HUES48 (cell line): Measurements from ENCODE around the gene MYO7B.
"Not testable (repeated sequence)": the region's sequence is repeated elsewhere in the genome, so short reads cannot be mapped to it uniquely, and the experiment has no call there.

Source experiments
- H3K27ac ChIP-seq: one replicate; pipeline ENCODE4 v1.7.0; 2013; ENCODE audit warnings: low read depth, low read length, inconsistent platforms
- H3K27me3 ChIP-seq: 2 replicates; pipeline ENCODE4 v1.6.1; 2013; ENCODE audit warnings: mild to moderate bottlenecking, low read length; ENCODE audit not compliant: control insufficient read depth, insufficient read depth
- H3K36me3 ChIP-seq: 2 replicates; pipeline ENCODE4 v1.6.1; 2013; ENCODE audit warnings: low read length; ENCODE audit not compliant: control insufficient read depth, insufficient read depth
- H3K4me1 ChIP-seq: 2 replicates; pipeline ENCODE4 v1.6.1; 2013; ENCODE audit warnings: mild to moderate bottlenecking, low read length; ENCODE audit not compliant: control insufficient read depth, insufficient read depth
- H3K4me3 ChIP-seq: 2 replicates; pipeline ENCODE4 v1.5.1; 2013; ENCODE audit warnings: mild to moderate bottlenecking, low read depth, low read length
- H3K9ac ChIP-seq: 2 replicates; pipeline ENCODE4 v1.6.1; 2013; ENCODE audit warnings: mild to moderate bottlenecking, low read depth, low read length, moderate library complexity
- H3K9me3 ChIP-seq: 2 replicates; pipeline ENCODE4 v1.6.1; 2013; ENCODE audit warnings: low read length; ENCODE audit not compliant: control insufficient read depth, insufficient read depth

The MYO7B gene

DNA sequence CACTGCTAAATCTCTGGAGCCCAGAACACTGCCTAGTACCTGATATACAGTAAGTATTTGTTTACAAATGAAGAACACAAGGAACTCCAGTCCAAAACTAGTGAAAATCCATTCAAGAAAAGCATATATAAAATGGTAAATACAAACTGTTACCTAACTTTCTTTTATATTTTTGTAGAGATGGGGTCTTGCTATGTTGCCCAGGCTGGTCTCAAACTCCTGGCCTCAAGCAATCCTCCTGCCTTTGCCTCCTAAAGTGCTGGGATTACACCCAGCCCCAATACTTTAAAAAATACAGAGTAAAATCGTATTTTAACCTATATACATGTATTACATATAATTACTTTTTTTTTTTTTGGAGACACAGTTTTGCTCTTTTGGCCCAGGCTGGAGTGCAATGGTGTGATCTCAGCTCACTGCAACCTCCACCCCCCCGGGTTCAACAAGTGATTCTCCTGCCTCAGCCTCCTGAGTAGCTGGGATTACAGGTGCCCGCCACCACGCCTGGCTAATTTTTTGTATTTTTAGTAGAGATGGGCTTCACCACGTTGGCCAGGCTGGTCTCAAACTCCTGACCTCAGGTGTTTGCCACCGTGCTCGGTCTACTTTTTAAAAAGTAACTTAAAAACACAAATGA, 11.2 kb upstream of the MYO7B start:
- Histone ChIP-seq H3K36me3 (peaks cover 47% of the 10 kb centered on the region), H3K4me1 (peaks cover 16% of the 10 kb centered on the region)
- not testable (repeated sequence) for H3K9me3 ChIP-seq, H3K27me3 ChIP-seq, H3K27ac ChIP-seq, H3K4me3 ChIP-seq, H3K9ac ChIP-seq

DNA sequence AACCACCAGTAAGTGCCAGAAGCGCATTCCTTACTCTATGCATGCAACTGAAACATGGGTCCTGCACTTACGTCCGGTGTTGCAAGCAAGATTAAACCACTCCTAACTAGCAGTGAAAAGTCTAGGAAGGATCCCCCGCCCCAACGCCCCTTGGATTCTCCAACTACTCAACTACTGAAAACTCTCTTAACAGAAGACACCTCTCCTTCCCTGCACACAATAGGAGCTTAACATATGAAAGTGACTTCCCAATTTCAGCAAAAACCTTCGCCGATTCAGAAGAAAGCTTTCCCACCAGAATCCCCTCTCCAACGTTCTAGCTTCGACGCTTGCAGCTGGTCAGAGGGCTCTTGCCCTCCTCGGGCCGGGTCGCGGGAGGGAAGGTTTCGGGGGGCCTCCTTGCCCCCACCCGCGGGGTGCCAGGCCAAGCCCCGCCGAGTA, 9.8 kb upstream of the MYO7B start:
- Histone ChIP-seq H3K9me3 (no peaks in the 10 kb centered on the region), H3K4me3 (peak overlapping the region; percentile 80), H3K27ac (peak overlapping the region; percentile 99), H3K27me3 (no peaks in the 10 kb centered on the region), H3K36me3 (peaks cover 34% of the 10 kb centered on the region), H3K4me1 (peaks cover 16% of the 10 kb centered on the region), H3K9ac (peak overlapping the region; percentile 95)

DNA sequence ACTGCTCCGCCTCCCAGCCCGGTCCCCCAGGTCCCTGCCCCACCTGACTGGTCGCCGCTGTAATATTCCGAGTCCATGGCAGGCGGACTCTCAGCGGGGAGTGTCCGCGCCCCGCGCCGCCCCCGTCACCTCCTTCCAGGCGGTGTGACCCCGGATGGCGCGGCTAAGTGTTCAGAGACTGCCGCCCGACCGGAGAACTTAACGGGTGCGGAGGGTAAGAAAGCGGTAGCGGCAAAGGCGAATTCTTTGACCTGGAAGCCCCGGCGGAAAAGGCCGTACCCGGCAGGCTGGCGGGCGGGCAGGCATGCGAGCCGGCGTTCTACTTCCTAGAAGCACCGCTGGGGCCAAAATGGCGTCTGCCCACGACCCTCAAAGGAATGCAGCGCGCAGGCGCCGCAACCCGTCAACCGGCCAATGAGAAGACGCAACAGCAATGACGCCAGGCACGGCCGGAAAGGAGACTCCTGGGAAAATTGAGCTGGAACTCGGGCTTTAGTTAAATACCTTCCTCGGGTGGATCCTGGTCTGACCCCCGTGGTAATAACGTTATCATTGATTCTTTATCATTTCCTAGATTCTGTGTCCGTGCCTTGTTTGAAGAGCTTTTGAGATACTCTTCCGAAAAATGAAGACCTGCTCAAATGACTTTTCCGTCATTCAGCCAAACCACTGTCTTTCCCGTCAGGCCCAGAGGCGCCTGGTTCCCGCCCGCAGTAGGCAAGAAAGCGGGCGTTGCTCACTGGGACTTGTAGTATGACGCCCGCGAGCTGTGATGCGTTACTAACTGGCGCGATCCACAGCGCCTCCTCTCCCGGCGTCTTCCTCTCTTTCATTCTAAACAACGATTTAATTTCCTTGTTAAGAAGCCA, 9.1 kb upstream of the MYO7B start, which contains the start of gene IWS1:
IWS1 (minus strand) TSS at position 358 of the 869 bp plus-strand sequence; CDS start at position 77, 281 bp downstream.
- H3K27ac ChIP-seq, result peak within 1 kb of the TSS; percentile 99
- H3K4me1 ChIP-seq, result peaks cover 16% of the 10 kb centered on the region
- H3K4me3 ChIP-seq, result peak within 1 kb of the TSS; percentile 80
- H3K9ac ChIP-seq, result peak within 1 kb of the TSS; percentile 95
- no peaks in the 10 kb centered on the region for H3K9me3 ChIP-seq
- peaks cover 28% of the 10 kb centered on the region for H3K36me3 ChIP-seq
- no peaks in the 10 kb centered on the region for H3K27me3 ChIP-seq

DNA sequence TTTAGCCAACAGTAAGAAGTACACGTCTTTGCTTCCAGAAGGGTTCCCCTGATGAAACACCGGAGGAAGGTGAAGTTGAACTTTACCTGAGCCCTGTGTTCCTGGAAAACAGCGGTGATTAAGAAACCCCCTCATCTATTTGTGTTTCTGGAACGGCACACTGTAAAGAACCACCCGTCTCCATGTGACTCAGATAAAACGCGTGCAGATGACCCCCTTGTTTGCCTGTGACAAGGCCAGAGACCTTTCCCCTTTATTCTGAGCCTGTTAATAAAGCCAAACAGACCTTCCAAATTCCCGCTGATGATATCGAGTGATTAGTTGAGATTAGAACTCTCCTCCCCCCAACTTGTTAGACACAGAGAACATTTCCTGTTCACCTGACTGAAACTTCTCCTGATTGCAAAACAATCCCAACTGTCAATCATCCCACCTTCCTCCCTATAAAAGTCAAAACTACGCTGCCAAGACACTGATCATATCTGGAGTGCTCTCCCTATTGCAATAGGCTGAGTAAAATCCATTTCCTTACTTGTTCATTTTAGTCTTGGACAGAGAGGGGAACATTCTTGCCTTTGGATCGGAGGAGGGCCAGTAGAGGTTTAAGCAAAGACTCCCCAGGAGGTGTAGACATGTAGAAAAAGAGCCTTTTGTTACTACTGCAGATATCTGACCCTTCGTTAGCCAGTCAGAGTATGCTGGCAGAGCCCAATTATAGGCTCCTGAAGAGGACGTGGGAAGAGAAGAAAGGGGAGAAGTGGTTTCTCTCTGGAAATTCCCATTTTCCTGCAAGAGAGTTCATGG, 8.3 kb upstream of the MYO7B start:
- H3K4me3 ChIP-seq, result peak overlapping the region; percentile 80
- H3K9me3 ChIP-seq, result no peaks in the 10 kb centered on the region
- peaks cover 16% of the 10 kb centered on the region for H3K4me1 ChIP-seq
- peaks cover 20% of the 10 kb centered on the region for H3K36me3 ChIP-seq
- H3K9ac ChIP-seq, result peak overlapping the region; percentile 95
- H3K27me3 ChIP-seq, result no peaks in the 10 kb centered on the region
- H3K27ac ChIP-seq, result peak overlapping the region; percentile 99

DNA sequence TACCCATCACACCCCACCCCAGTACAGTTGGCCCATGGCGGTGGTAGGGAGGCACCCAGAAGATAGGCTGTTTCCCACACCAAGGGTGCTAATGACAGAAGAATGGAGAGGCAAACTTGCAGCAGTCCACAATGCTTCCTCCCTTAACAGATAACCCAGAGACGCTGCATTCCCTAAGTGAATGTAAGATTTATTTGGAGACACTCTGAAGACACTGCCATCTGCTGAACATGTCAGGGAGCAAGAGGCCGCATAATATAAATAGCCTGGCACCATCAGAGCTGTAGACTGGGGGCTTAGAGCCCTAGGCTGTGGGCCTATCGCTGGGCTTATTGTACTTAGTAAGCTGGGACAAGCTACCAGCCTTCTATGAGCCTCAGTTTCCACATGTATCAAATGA, 7.0 kb upstream of the MYO7B start:
- H3K4me3 ChIP-seq, result no peak overlapping the region
- H3K4me1 ChIP-seq, result peaks cover 16% of the 10 kb centered on the region
- H3K36me3 ChIP-seq, result peaks cover 7% of the 10 kb centered on the region
- no peaks in the 10 kb centered on the region for H3K27me3 ChIP-seq
- no peak overlapping the region for H3K9ac ChIP-seq
- H3K27ac ChIP-seq, result peak overlapping the region; percentile 99
- H3K9me3 ChIP-seq, result no peaks in the 10 kb centered on the region

DNA sequence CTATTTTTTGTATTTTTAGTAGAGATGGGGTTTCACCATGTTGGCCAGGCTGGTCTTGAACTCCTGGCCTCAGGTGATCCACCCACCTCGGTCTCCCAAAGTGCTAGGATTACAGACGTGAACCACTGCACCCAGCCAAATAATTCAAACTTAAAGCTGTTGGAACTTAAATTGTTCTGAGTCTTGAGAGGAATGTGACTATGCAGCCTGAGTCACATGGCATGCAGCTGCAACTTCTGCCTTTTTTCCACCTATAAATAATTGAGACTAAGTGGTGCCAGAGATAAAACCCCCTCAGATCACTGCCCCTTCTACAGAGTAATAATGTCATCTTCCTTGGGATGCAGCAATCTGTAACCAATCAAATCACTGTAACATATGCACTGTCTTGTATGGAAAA, 6.1 kb upstream of the MYO7B start:
- not testable (repeated sequence) for H3K9me3 ChIP-seq, H3K27me3 ChIP-seq, H3K36me3 ChIP-seq, H3K4me3 ChIP-seq, H3K27ac ChIP-seq, H3K9ac ChIP-seq
- peaks cover 16% of the 10 kb centered on the region for H3K4me1 ChIP-seq

DNA sequence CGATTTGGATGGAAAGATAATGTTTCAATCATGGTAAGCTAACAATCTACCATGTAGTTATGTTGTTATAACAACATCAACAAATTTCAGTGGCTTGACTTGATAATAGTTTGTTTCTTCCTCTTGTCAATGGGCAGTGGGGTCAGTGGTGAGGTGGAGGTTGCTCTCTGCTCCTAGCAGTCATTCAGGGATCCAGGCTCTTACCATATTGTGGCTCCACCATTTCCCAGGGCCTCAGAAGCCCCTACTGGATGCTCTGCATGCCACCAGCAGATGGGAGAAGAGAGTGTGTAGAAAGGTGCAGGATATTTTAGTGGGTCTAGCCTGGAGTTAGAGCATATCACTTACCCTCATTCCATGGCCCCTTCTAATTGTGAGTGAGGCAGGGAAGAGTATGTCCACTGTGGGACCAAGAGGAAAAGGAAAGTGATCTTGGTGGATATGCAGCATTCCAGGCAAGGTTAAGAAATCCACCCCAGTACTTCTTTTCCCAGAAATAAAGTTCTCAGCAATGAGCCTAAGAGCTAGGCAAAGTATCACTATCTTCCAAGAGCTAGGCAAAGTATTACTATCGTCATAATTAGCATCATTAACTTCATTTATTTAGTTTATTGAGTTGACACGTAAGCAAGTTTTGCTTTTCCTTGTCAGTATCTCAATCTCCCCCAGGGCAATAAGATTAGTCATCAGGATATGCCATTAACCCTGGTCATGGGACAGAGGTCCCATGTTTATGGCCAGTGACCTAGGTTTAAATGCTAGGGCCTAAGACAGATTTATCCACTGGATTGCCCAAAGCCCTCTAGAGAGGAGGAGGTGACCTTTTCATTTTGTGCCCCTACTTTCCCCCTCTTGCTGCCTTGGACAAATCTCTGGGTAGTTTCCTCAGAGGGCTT, 5.0 kb upstream of the MYO7B start:
- no peaks in the 10 kb centered on the region for H3K36me3 ChIP-seq
- H3K9me3 ChIP-seq, result no peaks in the 10 kb centered on the region
- no peak overlapping the region for H3K9ac ChIP-seq
- peaks cover 16% of the 10 kb centered on the region for H3K4me1 ChIP-seq
- H3K27ac ChIP-seq, result no peak overlapping the region
- no peaks in the 10 kb centered on the region for H3K27me3 ChIP-seq
- H3K4me3 ChIP-seq, result no peak overlapping the region

DNA sequence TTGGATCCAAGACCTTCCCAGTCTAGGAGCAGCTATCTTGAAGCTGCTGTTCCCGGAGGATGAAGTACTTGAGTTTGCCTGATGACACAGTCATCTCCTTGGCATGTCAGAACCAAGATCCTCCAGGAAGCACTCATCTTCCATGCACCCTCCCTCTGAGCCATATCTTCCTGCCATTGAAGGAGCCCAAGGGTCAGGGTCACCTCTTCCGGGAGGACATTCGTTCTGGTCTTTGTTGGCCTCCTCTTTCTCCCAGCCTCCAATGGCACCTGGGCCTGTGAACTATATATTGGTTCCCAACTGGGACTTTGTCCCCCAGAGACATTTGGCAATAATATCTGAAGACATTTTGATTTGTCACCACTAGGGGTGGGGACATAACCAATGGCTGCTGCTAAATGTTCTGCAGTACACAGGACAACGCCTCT, 4.2 kb upstream of the MYO7B start:
- no peak overlapping the region for H3K4me3 ChIP-seq
- peaks cover 16% of the 10 kb centered on the region for H3K4me1 ChIP-seq
- H3K9me3 ChIP-seq, result no peaks in the 10 kb centered on the region
- no peak overlapping the region for H3K9ac ChIP-seq
- no peaks in the 10 kb centered on the region for H3K27me3 ChIP-seq
- H3K27ac ChIP-seq, result no peak overlapping the region
- no peaks in the 10 kb centered on the region for H3K36me3 ChIP-seq

DNA sequence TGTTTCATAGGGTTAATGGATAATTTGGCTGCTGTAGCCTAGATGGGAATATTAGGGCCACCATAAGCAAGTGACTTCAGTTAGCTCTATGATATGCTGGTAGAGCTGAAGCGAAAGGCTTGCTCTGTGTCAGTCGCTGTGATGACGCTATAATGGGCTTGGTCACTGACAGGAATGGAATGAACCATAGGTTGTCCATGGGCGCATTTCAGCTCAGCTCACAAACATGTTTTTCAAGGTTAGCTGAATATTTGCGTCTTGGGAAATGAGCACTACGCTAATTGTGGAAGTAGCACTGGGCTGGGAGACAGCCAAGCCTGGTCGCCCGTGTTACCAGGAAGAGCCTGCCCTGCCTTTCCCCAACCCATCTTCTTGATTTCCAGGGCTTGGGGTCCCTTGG, 3.2 kb upstream of the MYO7B start:
- no peaks in the 10 kb centered on the region for H3K9me3 ChIP-seq
- peaks cover 12% of the 10 kb centered on the region for H3K4me1 ChIP-seq
- H3K27me3 ChIP-seq, result no peaks in the 10 kb centered on the region
- no peak overlapping the region for H3K27ac ChIP-seq
- H3K9ac ChIP-seq, result no peak overlapping the region
- no peaks in the 10 kb centered on the region for H3K36me3 ChIP-seq
- H3K4me3 ChIP-seq, result no peak overlapping the region

DNA sequence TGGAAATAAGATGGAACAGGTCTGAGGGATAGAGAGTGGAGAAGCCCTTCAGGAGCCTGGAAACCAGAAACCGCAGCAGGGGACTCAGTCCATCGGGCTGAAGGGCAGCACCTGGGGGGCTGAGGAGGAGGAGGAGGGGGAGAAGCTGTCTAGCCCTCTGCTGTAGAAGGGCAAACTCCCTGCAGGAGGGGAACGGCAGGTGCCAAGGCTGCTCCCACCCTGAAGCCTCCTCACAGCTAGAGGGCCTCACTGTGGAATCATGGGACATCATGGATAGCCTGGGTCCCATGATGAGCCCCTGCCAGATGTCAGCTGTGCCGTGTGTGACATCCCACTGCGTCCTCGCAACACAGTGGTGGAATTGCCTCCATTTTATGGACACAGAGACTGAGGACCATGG, 435 bp downstream of the MYO7B start:
- Histone ChIP-seq H3K27me3 (no peaks in the 10 kb centered on the region), H3K4me3 (no peak overlapping the region), H3K9me3 (no peaks in the 10 kb centered on the region), H3K9ac (no peak overlapping the region), H3K4me1 (no peaks in the 10 kb centered on the region), H3K27ac (no peak overlapping the region), H3K36me3 (no peaks in the 10 kb centered on the region)
